NCI-H1694 (cell line): ENCODE measurements around the gene SOX8.

Source experiments
- DNase-seq: peaks from one replicate; lab custom pipeline; 2025; lab: John Stamatoyannopoulos, UW

Gene SOX8

DNA sequence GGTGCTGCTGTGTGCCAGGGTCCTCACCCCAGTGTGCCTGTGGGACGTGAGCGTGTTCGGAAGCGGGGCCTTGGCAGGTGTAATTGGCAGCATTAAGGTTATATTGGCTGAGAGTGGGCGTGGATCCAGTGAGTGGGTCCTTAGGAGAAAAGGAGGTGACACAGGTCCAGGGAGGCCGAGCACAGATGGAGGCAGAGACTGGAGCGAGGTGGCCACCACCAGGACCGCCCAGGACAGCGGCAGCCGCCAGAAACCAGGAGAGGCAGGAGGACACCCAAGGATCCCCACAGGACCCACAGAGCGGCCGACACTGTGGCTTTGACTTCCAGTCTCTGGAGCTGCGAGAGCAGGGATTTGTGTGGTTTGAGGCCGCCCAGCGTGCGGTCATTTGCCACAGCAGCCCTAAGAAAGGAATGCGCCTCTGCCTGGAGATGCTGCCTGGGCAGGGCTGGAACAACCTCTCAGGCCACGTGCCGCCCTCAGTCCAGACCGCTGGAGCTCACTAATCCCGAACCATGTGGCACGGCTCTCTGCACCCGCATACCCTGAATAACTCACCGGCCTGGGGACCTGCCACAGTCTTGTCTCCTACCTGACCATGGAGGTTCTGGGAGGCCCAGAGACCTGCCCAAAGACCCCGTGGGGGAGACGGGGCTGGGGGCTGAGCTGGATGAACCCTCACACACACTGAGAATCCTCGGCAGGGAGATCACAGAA lies 45.4 kb downstream of the SOX8 start:
- no peak for DNase-seq

DNA sequence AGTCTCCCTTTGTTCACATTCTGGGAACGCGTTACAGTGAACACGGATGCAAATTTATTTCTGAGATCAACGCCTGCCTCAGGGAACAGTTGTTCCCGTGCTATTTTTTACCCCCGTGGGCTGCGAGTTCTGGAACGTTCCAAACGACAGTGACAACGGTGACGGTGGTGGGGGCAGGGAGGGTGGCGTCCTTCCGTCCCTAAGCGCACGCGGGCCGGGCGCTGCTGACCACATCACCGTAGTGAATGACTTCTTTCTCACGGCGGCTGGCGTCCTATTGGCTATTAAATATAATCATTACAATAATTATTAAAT lies 45.9 kb downstream of the SOX8 start:
- no peak for DNase-seq

DNA sequence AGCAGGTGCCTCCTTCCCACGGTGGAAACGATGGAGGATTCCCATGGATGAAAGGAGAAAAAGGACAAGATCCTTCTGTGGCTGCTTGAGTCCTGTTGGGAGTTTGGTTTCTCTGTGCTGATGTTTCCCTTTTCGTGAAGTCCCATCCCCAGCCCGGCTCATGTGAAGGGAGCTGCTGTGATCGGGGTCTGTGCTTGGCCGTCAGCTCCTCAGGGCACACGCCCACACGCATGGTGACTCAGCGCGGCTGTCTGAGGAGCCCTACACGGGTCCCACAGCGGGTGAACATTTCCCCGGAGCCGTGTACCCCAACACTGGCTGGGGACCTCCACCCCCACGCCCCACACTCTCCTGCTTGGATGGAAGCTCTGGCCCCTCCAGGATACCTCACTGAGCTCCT lies 46.5 kb downstream of the SOX8 start:
- DNase-seq: no peak

DNA sequence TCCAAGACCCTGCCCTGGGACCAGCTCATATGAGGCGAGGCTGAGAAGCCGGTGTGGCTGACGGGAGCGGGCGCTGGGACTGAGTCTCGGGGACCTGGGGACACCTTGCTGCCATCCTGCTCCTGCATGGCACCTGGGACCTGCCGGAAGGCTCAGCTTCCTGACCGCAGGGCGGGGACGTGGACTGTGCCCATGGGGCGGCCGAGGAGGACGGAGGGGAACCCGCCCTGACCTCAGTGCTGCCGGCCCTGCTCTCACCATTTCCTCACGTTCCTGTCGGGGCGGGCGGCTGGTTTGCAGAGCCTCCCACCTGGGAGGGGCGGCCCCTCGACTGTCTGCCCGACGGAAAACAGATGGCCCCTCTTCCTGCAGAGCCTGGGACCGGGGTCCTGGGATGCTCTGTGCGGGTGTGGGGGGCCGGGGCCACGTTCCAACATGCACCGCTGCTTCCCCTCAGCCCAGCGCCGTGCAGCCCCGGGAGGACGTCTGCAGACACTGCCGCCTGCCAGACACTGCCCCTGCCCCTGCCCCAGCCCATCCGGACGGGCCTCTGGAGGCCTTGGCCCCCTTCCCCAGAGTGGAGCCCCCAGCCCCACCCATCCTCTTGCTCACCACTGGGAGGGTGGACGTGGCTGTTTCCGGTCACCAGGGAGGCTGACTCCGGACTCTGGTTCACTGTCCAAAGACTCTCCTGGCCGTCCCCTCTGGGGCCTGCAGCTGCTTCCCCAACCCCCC lies 47.1 kb downstream of the SOX8 start:
- no peak for DNase-seq

DNA sequence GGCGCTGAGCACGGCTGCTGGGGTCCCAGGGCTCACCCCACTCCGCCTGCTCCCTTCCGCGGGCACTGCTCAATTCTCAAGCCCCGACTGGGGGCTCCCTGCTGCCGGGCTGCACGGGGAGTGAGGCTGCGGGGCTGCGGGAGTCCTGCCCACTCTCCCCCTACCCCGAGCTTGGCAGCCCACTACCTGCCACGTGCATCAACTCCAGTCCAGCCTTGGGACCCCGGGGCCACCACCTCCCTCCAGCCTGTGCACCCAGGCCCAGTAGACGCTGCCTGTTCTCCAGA lies 47.6 kb downstream of the SOX8 start:
- DNase-seq: no peak

DNA sequence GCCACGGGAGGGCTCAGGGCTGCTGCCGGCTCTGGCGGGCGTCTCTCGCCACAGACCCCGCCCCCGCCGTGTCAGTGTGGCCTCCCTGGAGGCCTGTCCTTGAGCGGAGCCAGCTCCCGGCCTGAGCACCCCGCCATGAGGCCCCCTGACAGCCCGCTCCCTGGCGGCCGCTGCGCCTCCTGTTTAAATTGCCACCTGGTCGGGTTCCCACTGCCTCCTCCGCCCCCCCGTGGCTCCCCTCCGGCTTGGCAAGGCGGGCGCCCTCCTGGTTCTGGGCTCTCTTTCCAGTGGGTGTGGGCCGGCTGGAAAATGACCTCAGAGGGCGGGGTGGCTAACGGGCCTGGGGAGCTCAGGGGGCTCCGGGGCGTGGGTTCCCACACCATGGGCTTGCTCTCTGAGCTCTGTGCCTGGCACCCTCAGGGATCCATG lies 48.9 kb downstream of the SOX8 start:
- DNase-seq: no peak

DNA sequence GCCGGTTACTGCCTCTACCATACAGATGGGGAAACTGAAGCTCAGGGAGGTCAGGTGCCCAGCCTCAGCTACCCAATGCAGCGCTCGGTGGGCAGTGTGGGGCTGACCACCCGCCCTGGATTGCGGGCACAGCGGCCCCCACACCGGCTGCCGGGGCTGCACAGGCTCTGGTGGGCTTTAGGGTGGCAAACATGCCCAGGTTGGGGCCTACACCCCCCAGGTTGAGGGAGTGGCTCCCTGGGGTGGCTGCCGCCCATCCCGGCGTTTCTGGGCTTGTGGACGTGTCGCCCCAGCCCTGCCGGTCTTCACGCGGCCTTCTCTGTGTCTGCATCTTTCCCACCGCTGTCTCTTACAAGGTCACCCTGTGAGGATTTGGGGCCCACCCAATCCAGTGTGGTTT lies 50.1 kb downstream of the SOX8 start:
- no peak for DNase-seq

DNA sequence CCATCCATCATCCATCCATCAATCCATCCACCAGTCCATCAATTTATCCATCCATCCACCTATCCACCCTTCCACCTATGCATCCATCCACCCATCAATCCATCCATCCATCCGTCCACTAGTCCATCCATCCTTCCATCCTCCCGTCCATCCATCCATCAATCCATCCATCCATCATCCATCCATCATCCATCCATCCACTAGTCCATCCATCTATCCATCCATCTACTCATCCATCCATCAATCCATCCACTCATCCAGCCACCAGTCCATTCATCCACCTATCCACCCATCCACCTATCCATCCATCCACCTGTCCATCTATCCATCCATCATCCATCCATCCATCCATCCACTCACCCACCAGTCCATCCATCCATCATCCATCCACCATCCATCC lies 51.0 kb downstream of the SOX8 start:
- DNase-seq: no peak

DNA sequence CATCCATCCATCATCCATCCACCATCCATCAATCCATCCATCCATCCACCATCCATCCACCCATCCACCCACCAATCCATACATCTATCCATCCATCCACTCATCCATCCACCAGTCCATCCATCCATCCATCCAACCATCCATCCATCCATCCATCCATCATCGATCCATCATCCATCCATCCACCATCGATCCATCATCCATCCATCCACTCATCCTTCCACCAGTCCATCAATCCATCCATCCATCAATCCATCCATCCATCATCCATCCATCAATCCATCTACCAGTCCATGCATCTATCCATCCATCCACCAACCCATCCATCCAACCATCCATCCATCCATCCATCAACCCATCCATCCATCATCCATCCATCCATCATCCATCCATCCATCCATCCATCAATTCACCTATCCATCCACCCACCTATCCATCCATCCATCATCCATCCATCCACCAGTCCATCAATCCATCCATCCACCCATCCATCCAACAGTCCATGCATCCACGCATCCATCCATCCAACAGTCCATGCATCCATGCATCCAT lies 51.6 kb downstream of the SOX8 start:
- no peak for DNase-seq

DNA sequence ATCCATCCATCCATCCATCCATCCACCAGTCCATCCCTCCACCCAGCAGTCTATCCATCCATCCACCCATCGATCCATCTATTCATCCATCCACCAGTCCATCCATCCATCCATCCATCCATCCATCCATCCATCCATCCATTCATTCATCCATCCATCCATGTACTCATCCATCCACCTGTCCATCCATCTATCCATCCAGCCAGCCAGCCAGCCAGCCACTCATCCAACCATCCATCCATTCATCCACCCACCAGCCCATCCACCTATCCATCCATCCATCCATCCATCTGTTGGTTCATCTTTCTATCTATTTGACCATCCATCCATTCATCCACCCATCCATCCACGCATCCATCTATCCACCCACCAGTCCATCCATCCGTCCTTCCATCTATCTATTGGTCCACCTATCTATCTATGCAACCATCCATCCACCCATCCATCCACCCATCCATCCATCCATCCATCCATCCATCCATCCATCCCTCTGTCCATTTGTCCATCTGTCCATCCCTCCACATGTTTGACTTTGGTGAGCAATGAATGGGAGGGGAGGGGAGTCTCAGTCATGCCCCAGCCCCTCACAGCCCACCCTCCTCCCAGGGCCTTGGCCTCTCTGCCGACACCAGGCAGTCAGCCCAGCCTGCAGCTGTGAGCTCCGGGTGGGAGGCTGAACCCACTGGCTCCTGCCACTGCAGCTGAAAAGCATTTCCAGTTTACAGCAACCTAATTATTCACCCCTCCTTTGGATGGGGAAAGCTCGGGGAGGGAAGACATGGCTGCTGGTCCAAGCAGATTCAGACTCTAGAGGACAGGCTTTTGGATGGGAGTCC lies 52.9 kb downstream of the SOX8 start:
- DNase-seq: no peak

DNA sequence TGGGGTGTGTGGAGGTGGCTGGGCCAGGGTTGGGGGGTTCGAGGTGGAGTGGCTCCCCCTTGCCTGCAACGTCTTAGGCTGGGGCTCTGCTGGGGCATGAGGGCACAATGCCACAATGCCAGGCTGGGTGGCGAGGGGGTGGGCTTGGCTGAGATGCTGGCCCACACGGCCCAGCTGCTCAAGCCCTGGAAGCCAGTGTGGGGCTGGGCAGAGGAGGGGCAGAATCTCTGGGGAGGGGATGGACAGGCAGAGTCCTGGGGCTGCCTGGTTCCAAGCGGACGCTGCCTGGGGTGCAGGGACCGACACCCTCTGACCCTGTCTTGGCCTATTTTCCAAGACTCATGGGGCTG lies 53.5 kb downstream of the SOX8 start:
- DNase-seq: no peak

DNA sequence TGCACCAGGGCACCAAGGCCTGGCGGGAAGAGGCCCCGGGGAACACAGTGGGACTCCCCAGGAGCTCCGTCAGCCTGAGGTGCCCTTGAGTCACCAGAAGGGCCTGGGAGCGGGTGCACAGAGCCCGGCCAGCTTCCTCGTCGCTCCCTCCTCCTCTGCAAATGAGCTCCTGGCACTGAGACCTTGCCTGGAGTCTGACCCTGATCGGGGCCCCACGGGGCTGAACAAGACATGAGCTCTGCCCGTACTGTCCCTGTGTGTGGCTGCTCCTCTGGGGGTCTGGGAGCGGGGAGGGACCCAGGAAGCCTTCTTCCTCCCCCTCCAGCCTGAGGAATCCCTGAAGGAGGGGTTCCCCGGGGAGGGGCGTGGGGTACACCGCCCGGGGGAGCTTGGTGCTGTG lies 54.6 kb downstream of the SOX8 start:
- no peak for DNase-seq
